Measurements from ENCODE around the gene TSPAN1.

GRCh38 chr1:46192171-46192570, 17.3 kb downstream of the TSPAN1 start:
- no peak for TF ChIP-seq POLR2A (IDR thresholded peaks at IDR 0.05; ENCODE audit: low read depth, low read length)
- no peak for TF ChIP-seq POLR2AphosphoS5 (IDR thresholded peaks at IDR 0.05; ENCODE audit: low read depth, low read length)

Data from GM12892 (cell line).